OCI-M2 (cell line): ENCODE data around the gene RNF223.
"Not testable (repeated sequence)": the region's sequence is repeated elsewhere in the genome, so short reads cannot be mapped to it uniquely, and the experiment has no call there.

ENCODE experiments used
- DNase-seq: peaks from one replicate; lab custom pipeline; 2025; ENCODE audit not compliant: unreplicated experiment; lab: John Stamatoyannopoulos, UW

The RNF223 gene

DNA sequence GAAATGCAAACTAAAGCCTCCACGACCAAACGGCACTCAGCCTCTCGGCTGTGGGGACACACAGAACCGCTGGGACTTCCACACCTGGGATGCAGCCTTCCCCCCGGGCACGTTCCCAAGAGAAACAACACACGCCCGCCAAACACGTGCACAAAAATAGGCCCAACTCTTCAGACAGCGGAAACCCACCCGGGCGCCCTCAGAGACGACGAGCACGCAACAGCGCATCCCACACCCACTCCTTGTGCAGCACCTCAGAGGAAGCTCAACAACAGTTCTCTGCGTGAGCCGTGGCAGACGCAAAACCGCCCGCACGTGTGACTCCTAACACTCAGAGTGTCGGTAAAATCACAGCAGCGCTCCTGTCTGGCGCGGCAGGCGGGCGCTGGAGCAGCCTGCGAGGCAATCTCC lies 36.5 kb upstream of the RNF223 start:
- no peak for DNase-seq

GRCh38 chr1:1109743-1110142 lies 35.6 kb upstream of the RNF223 start:
- no peak for DNase-seq

- DNase-seq, result no peak
Observed at GRCh38 chr1:1106510-1107221, 32.6 kb upstream of the RNF223 start.

- not testable (repeated sequence) for DNase-seq
Observed at GRCh38 chr1:1104152-1104551, 30.0 kb upstream of the RNF223 start.

DNA sequence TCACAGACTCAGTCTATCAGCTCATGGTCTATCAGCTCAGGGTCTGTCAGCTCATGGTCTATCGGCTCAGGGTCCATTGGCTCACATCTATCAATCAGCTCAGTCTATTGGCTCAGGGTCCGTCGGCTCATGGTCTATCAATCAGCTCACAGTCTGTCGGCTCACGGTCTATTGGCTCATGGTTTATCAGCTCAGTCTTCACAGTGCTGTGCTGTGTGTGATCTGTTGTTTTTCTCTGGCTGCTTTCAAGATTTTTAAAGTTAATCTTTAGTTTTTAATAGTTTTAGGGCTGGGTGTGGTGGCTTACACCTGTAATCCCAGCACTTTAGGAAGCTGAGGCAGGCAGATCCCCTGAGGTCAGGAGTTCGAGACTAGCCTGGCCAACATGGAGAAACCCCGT lies 27.4 kb upstream of the RNF223 start:
- DNase-seq, result no peak

DNA sequence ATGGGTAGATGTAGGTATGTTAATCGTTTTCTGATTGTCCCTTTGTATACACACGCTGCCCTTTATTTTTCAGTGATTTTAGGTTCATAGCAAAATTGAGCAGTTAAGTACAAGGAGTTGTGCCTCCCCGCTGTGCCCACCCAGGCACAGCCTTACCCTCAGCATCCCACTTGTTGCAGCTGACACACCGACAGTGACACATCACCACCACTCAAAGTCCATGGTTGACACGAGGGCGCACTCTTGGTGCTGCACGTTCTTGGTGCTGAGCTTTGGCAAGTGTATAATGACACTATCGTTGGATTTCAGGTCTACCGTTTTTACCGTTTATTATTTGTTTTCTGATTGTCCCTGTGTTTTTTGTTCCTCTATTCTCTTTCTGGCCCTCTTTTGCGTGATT lies 26.2 kb upstream of the RNF223 start:
- DNase-seq, result no peak

DNA sequence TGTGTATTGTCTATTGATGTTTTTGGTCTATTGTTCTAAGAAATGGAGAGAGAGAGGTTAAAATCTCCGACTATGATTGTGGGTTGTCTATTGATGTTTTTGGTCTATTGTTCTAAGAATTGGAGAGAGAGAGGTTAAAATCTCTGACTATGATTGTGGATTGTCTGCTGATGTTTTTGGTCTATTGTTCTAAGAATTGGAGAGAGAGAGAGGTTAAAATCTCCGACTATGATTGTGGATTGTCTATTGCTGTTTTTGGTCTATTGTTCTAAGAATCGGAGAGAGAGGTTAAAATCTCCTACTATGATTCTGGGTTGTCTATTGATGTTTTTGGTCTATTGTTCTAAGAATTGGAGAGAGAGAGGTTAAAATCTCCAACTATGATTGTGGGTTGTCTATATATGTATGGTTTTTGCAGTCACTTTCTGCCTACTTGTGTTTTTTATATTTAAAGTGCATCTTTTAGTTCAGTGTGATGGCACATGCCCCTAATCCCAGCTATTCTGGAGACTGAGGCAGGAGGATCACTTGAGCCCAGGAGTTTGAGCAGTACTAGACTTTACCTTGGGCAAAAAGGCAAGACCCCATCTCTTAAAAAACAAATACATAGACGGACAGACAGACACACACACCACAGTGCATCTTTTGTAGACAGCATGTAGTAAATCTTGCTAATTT lies 25.5 kb upstream of the RNF223 start:
- no peak for DNase-seq

- DNase-seq, result no peak
Observed at GRCh38 chr1:1098681-1099421, 24.7 kb upstream of the RNF223 start.

DNA sequence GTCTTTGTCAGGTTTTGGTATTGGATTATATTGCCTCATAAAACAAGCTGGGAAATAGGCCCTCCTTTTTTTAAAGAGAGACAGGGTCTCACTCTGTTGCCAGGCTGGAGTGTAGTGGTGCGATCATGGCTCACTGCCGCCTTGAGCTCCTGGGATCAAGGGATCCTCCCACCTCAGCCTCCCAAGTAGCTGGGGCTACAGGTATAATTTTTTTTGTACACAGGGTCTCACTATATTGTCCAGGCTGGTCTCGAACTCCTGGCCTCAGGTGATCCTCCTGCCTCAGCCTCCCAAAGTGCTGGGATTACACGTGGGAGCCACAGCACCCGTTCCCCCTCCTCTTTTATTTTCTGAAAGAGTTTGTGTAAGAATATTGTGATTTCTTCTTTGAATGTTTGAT lies 22.0 kb upstream of the RNF223 start:
- DNase-seq, result not testable (repeated sequence)

DNA sequence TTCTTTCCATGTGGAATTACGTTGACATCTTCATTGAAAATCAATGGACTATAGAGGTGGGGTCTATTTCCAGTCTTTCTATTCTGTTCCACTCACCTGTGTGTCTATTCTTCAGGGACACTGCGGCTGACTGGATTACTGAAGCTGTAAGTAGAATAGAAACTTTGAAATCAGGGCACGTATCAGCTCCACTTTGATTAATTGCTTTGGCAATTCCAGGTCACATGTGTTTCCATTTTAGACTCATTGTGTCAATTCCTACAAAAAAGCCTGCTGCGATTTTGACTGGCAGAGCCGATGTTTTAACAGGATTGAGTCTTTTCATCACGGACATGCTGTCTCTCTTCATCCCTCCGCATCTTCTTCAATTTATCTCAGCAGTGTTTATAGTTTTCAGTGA lies 20.9 kb upstream of the RNF223 start:
- DNase-seq, result no peak

DNA sequence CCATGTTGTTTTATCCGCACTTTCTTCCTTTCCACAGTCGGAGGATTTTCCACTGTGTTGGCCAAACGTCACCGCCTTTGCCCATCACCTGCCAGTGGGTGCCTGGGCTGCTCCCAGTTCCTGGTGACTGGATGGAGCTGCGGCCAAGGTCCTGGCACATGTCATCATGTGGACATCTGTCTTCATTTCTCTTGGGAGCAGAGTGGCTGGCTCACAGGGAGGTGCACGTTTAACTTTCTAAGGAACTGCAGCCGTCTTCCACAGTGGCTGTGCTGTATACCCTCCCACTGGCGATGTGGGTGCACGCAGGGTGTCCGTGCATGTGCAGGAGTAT lies 19.5 kb upstream of the RNF223 start:
- no peak for DNase-seq

DNA sequence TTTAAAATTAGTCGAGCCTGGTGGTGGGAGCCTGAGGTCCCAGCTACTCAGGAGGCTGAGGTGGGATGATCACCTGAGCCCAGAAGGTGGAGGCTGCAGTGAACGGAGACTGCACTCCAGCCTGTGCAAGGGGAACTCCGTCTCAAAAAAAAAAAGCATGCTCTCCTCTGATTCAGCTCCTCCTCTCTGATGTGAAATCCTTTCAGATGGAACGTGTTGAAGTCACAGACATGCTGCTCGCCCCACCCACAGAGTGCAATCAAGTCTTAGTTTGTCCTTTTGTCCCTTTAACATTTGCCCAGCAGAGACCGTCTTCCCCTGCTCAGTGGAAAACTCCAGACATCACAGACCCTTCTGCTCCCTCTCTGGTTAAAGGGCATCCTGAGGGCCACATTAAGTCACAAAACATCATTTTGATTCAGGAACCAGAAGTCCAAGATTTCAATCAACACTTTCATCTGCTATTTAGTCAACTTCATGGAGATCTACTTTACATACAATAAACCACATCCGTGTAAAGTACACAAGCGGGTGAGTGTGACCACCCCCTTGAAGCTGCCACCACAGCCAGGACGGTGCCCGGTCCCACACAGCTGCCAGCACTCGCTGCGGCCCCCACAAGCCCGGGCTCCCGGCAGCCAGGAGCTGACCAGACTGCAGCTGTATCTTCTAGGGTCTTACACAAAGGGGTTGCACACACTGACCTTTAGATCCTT lies 18.9 kb upstream of the RNF223 start:
- no peak for DNase-seq

GRCh38 chr1:1092149-1092855 lies 18.2 kb upstream of the RNF223 start:
- no peak for DNase-seq

DNA sequence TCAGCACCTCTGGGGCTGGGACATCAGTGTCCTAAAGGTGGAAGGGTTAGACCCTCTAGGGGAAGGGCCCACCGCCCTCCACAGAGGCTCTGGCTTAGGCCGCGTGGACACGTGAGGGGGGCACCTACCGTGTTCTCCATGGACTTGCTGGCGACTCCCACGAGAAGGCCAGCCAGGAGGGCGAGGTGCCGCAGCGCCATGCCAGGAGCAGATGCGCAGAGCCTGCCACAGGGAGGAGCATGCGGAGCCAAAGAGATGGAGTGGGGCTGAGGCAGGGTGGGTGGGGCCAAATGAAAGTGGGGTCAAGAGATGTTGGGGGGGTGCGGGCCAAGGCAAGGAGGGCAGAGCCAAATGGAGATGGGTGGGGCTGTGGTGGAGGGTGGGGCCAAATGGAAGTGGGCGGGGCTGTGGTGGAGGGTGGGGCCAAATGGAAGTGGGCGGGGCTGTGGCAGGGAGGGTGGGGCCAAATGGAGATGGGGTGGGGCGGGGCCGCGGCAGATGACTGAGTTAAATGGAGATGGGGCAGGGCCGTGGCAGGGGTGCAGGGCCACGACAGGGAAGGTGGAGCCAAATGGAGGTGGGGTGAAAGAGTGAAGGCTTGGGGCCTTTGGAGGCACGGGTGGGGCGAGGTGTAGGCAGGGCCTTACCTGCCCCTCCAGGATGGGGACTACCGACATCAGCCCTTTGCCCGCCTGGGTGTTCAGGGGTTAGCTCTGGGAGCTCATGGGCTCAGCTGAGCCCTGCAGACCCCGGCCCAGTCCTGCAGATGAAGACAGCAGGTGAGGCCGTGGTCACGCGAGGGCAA lies 17.4 kb upstream of the RNF223 start:
- DNase-seq, result no peak

- no peak for DNase-seq
Observed at GRCh38 chr1:1090424-1091343, 16.6 kb upstream of the RNF223 start.

GRCh38 chr1:1089731-1090423 lies 15.8 kb upstream of the RNF223 start:
- no peak for DNase-seq

DNA sequence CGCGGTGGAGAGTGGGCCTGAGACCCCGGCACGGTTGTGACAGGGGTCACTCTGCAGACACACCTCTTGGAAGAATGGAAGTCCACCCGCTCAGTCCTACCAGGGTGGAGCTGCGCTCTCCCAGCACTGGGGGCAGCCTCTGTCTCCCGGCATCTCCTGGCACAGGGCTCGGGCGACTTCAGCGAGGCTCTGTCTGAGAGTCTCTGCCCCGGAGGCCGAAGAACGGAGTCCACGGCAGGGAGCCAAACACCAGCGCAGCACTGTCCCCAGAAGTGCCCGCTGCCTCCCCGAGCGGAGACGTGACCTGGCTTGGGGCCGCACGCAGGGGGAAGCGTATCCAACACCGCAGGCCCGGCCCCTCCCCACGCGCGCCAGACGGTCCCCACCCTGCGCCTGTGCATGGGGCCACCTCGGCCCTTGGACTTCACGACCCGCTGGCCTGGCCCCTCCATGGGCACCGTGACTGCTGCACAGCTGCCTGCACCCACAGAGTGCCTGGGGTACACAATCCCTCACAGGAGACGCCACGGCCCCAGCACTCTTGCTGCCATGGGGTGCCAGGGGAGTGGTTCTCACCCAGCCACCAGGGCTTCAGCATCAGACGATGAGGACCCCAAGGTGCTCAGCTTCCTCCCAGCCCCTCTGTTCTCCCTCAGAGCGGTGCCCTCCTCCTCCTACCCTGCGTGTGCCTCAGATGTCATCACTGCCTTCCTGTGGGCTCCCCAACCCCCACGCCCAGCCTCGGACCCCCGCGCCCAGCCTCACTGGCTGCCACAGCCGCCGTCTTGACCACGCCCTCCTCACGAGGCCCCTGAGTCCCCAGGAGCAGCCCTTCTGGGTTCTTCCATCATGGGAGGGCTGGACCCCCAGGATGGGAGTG lies 14.9 kb upstream of the RNF223 start:
- no peak for DNase-seq
